Measurements from ENCODE around the gene MDGA2. TPM values are rescaled to one million over a fixed set of nuclear protein-coding genes. Genes with fewer than 3 reads are reported as not detected.

The MDGA2 gene
- total RNA-seq (2012; rRNA removed) (not detected in 2 replicates), polyA plus RNA-seq (2012; rRNA removed) (0.02 TPM in 1 of 2 replicates, not detected in the other), Bru-seq, nascent RNA (percentile 5 among the genes with signal in this experiment), BruChase-seq, experiment 1, labeled RNA remaining after a 6-hour chase (percentile 9 among the genes with signal in this experiment), BruChase-seq, experiment 2, labeled RNA remaining after a 2-hour chase (percentile 9 among the genes with signal in this experiment)
- not detected in 2 replicates for polyA plus RNA-seq (2012; cell fraction: cytosol; rRNA removed)
- not detected in 2 replicates for polyA plus RNA-seq (2012; cell fraction: nucleus; rRNA removed; ENCODE audit: low replicate concordance)
- long read RNA-seq: 0 reads

DNA sequence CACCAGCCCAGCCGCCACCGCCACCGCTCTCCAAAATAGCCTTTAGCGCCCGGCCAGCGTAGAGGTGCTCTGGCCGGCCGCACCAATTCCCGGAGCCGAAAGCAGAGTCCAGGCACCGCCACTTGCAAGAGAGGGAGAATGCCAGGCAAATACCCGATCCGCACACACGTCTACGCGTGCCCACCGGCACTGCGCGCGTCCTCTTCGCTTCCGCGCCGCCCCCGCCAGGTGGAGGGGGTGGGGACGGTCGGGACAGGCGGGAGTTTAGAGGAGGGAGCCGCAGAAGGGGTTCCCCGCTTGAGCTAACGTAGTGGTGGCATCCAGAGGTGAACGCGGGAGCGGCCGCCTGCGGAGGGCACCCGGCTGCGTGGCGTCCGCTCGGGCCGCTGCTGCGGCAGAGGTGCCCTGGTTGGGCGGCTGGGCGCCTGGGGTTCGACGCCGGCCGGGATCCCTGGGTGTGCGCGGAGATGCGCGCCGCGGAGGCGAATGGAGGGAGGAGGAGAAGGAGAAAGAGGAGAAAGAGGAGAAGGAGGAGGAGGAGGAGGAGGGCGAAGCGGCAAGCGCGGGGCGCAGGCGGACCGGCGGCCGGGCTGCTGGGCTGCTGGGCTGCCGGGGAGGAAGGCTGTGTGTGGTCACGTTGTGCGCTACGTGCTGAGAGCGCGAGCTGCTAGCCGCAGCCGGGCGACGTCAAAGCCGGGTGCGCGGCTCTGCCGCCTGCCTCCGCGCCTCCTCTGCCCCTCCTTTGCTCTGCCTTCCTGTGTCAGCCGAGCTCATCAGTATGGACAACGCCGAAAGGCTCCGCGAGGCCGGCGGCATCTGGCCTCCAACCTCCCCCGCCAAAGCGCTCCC lies at the start of gene MDGA2:
TSS of gene MDGA2 (minus strand) at position 140 of the 849 bp plus-strand sequence.
- Histone ChIP-seq H2BK120ac (ENCODE audit: low read depth, low read length) (no peak within 1 kb of the TSS), H2AK5ac (ENCODE audit: low read depth, low read length) (no peak within 1 kb of the TSS), H3K23ac (ENCODE audit: low read depth, low read length) (no peak within 1 kb of the TSS), H3K27me3 (ENCODE audit: control insufficient read depth, insufficient read depth, low read length) (peaks cover 11% of the 10 kb centered on the region; the same call in 1 of the 2 replicates), H4K20me1 (ENCODE audit: insufficient read depth, low read length) (no peaks in the 10 kb centered on the region), H2BK15ac (ENCODE audit: low read depth, low read length) (no peak within 1 kb of the TSS), H3K18ac (ENCODE audit: low read depth, low read length) (no peak within 1 kb of the TSS), H3K9ac (ENCODE audit: low read depth, low read length) (no peak within 1 kb of the TSS), H3K56ac (ENCODE audit: extremely low read depth, insufficient read depth, low read length) (no peak within 1 kb of the TSS), H3K27ac (ENCODE audit: insufficient read depth, low read length) (no peak within 1 kb of the TSS), H2BK20ac (ENCODE audit: low read depth, low read length) (no peak within 1 kb of the TSS), H3K4me3 (ENCODE audit: insufficient read depth, low read depth, low read length) (no peak within 1 kb of the TSS), H3K9me3 (ENCODE audit: control insufficient read depth, insufficient read depth, low read length) (no peaks in the 10 kb centered on the region), H3K14ac (replicated peaks; ENCODE audit: low read depth, low read length) (no peak within 1 kb of the TSS), H2AFZ (replicated peaks; ENCODE audit: low read length, poor library complexity) (peak within 1 kb of the TSS; percentile 67), H2AK9ac (replicated peaks; ENCODE audit: low read depth, low read length, poor library complexity) (no peak within 1 kb of the TSS), H3K79me1 (ENCODE audit: low read depth in 1 of 2, low read length in 2 of 2) (no peaks in the 10 kb centered on the region), H3K4me1 (ENCODE audit: control insufficient read depth, insufficient read depth, low read length) (no peaks in the 10 kb centered on the region), H2BK5ac (ENCODE audit: low read depth, low read length, poor library complexity, severe bottlenecking) (no peak within 1 kb of the TSS), H3K4me2 (ENCODE audit: low read depth, low read length) (no peak within 1 kb of the TSS), H3K4ac (ENCODE audit: low read depth, low read length) (no peak within 1 kb of the TSS), H4K5ac (ENCODE audit: low read depth, low read length) (no peak within 1 kb of the TSS), H3K9me1 (ENCODE audit: insufficient read depth, low read length) (no peaks in the 10 kb centered on the region), H4K8ac (ENCODE audit: low read depth in 2 of 2, low read length in 2 of 2) (no peak within 1 kb of the TSS), H4K91ac (ENCODE audit: insufficient read depth, low read depth, low read length) (no peak within 1 kb of the TSS), H3K36me3 (ENCODE audit: control insufficient read depth, insufficient read depth, low read length) (no peaks in the 10 kb centered on the region)
- DNase-seq: no peak
- intact Hi-C loops (cut with micrococcal nuclease) (no loop called here), dilution Hi-C loops (cut with HindIII; ENCODE audit: low sequenced_read_pairs, unreplicated experiment) (no loop called here), in situ Hi-C loops (cut with MboI; ENCODE audit: low sequenced_read_pairs) (no loop called here)
- no peak for ATAC-seq (ENCODE audit: low read depth)
- 4% methylated on average over 35 of the region's 90 CpGs; no CpG with 5 or more reads in 1 of the 2 experiments for WGBS, 2 experiments (ENCODE audit: extremely low coverage in 2 of 2, insufficient read length in 1 of 2)
- POLR2A ChIA-PET (ENCODE audit: unreplicated experiment): no interaction called here
- no TSS peak for BruUV-seq (replicated peaks)
- CTCF ChIA-PET: no interaction called here
- TF ChIP-seq, protein P1, sequence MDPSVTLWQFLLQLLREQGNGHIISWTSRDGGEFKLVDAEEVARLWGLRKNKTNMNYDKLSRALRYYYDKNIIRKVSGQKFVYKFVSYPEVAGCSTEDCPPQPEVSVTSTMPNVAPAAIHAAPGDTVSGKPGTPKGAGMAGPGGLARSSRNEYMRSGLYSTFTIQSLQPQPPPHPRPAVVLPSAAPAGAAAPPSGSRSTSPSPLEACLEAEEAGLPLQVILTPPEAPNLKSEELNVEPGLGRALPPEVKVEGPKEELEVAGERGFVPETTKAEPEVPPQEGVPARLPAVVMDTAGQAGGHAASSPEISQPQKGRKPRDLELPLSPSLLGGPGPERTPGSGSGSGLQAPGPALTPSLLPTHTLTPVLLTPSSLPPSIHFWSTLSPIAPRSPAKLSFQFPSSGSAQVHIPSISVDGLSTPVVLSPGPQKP (IDR thresholded peaks at IDR 0.05; ENCODE audit: borderline replicate concordance, low read depth, low read length): no peak
- TF ChIP-seq, protein P2, sequence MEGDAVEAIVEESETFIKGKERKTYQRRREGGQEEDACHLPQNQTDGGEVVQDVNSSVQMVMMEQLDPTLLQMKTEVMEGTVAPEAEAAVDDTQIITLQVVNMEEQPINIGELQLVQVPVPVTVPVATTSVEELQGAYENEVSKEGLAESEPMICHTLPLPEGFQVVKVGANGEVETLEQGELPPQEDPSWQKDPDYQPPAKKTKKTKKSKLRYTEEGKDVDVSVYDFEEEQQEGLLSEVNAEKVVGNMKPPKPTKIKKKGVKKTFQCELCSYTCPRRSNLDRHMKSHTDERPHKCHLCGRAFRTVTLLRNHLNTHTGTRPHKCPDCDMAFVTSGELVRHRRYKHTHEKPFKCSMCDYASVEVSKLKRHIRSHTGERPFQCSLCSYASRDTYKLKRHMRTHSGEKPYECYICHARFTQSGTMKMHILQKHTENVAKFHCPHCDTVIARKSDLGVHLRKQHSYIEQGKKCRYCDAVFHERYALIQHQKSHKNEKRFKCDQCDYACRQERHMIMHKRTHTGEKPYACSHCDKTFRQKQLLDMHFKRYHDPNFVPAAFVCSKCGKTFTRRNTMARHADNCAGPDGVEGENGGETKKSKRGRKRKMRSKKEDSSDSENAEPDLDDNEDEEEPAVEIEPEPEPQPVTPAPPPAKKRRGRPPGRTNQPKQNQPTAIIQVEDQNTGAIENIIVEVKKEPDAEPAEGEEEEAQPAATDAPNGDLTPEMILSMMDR (conservative IDR thresholded peaks at IDR 0.05; ENCODE audit: low read depth, low read length): no peak
- TF ChIP-seq MAFK (IDR thresholded peaks at IDR 0.05; ENCODE audit: low read depth, low read length) (no peak), CHD1 (IDR thresholded peaks at IDR 0.05; ENCODE audit: low read depth, low read length) (no peak), CEBPB (IDR thresholded peaks at IDR 0.05; ENCODE audit: low read depth, low read length) (no peak), NFE2L2 (IDR thresholded peaks at IDR 0.05; ENCODE audit: low read depth, low read length) (no peak), RAD21 (IDR thresholded peaks at IDR 0.05; ENCODE audit: low read length) (no peak), SMC3 (IDR thresholded peaks at IDR 0.05; ENCODE audit: low read depth, low read length) (no peak), RFX5 (IDR thresholded peaks at IDR 0.05; ENCODE audit: low read depth, low read length) (no peak), MXI1 (IDR thresholded peaks at IDR 0.05; ENCODE audit: borderline replicate concordance, low read depth, low read length) (no peak), RCOR1 (IDR thresholded peaks at IDR 0.05; ENCODE audit: insufficient replicate concordance, low read length) (no peak), MAZ (IDR thresholded peaks at IDR 0.05; ENCODE audit: borderline replicate concordance, low read depth, low read length) (no peak)
- TF ChIP-seq, protein P3, sequence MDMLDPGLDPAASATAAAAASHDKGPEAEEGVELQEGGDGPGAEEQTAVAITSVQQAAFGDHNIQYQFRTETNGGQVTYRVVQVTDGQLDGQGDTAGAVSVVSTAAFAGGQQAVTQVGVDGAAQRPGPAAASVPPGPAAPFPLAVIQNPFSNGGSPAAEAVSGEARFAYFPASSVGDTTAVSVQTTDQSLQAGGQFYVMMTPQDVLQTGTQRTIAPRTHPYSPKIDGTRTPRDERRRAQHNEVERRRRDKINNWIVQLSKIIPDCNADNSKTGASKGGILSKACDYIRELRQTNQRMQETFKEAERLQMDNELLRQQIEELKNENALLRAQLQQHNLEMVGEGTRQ (IDR thresholded peaks at IDR 0.05; ENCODE audit: low read depth, low read length): no peak

All from IMR-90 (cell line).